Mucosa of descending colon (tissue), 3 donors: ENCODE measurements around the gene CDK11A. TPM values are rescaled to one million over a fixed set of nuclear protein-coding genes. Genes with fewer than 3 reads are reported as not detected.
"Not testable (repeated sequence)": the region's sequence is repeated elsewhere in the genome, so short reads cannot be mapped to it uniquely, and the experiment has no call there.

Source experiments
- ATAC-seq: fragments of 200-7000 bp; cut with Tn5 transposase; one replicate; pipeline ENCODE4 v1.9.1; 2020; ENCODE audit warnings: mild to moderate bottlenecking, moderate library complexity
- DNase-seq, 3 donors: peaks; one replicate each; pipeline ENCODE4 v3.0.0-alpha.2; 2020
- H3K36me3 ChIP-seq: fragments of 200-600 bp; one replicate; pipeline ENCODE4 v1.8.0; 2021; ENCODE audit warnings: low read depth, mild to moderate bottlenecking
- H3K4me1 ChIP-seq: fragments of 200-600 bp; one replicate; pipeline ENCODE4 v1.8.0; 2021; ENCODE audit warnings: low read depth, mild to moderate bottlenecking
- H3K4me3 ChIP-seq: fragments of 200-600 bp; one replicate; pipeline ENCODE4 v1.8.0; 2021; ENCODE audit warnings: mild to moderate bottlenecking
- H3K9me3 ChIP-seq: fragments of 200-600 bp; one replicate; pipeline ENCODE4 v1.8.0; 2021; ENCODE audit warnings: mild to moderate bottlenecking
- intact Hi-C, 2 donors: fragments of 100-400 bp; cut with DNase I in 1 of 2; cut with micrococcal nuclease in 1 of 2; formaldehyde crosslinking; loops; one replicate each; pipeline versions ENCODE4 v1.11.0 to v1.11.1; 2022; cut with DNase I, micrococcal nuclease
- total RNA-seq, 3 donors: library from RNA; stranded (reverse); fragmentation: NEBNext Ultra II Directional in 2 of 3; extraction: Animal tissue kit (Norgen Biotek cat#: 25700) in 2 of 3; gene quantifications; one replicate each; pipeline versions ENCODE4 v1.2.1 to v1.2.4, GENCODE V29; 2021 to 2023
- TF ChIP-seq, protein P1 (sequence below): fragments of 200-600 bp; IDR thresholded peaks from one replicate; pipeline ENCODE4 v1.8.0; 2022; ENCODE audit warnings: antibody characterized with exemption, mild to moderate bottlenecking
- donor health status: DM: no; HTN: no; CAD: no; lungs with moderate emphysema.
- donor health status: DM: no; HTN: no; CAD: no.
- donor health status: DM: no; HTN: yes; CAD: no.

CDK11A gene
- total RNA-seq, 3 donors from 2014 or later = 67.1 to 91.0 (median 83.5) TPM

GRCh38 chr1:1721201-1721600 lies 3.0 kb downstream of the CDK11A start:
- H3K4me3 ChIP-seq = no peak overlapping the region
- DNase-seq = peak in 1 of 3 donors; percentile 27

GRCh38 chr1:1715109-1715883 lies 8.9 kb downstream of the CDK11A start:
- intact Hi-C loops, H3K4me1 ChIP-seq, H3K4me3 ChIP-seq, H3K9me3 ChIP-seq, H3K36me3 ChIP-seq: not testable (repeated sequence)
- DNase-seq (peak; percentile 83 to 86 (median 83)), ATAC-seq (peak; percentile 98)

More at GRCh38 chr1:1721201-1721600, 3.0 kb downstream of the CDK11A start:
- TF ChIP-seq, protein P1, sequence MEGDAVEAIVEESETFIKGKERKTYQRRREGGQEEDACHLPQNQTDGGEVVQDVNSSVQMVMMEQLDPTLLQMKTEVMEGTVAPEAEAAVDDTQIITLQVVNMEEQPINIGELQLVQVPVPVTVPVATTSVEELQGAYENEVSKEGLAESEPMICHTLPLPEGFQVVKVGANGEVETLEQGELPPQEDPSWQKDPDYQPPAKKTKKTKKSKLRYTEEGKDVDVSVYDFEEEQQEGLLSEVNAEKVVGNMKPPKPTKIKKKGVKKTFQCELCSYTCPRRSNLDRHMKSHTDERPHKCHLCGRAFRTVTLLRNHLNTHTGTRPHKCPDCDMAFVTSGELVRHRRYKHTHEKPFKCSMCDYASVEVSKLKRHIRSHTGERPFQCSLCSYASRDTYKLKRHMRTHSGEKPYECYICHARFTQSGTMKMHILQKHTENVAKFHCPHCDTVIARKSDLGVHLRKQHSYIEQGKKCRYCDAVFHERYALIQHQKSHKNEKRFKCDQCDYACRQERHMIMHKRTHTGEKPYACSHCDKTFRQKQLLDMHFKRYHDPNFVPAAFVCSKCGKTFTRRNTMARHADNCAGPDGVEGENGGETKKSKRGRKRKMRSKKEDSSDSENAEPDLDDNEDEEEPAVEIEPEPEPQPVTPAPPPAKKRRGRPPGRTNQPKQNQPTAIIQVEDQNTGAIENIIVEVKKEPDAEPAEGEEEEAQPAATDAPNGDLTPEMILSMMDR = no peak
- Histone ChIP-seq H3K9me3 (no peaks in the 10 kb centered on the region), H3K36me3 (peaks cover 2% of the 10 kb centered on the region), H3K4me1 (peaks cover 6% of the 10 kb centered on the region)
- intact Hi-C loops = no loop called here
- peak; percentile 33 for ATAC-seq

DNA sequence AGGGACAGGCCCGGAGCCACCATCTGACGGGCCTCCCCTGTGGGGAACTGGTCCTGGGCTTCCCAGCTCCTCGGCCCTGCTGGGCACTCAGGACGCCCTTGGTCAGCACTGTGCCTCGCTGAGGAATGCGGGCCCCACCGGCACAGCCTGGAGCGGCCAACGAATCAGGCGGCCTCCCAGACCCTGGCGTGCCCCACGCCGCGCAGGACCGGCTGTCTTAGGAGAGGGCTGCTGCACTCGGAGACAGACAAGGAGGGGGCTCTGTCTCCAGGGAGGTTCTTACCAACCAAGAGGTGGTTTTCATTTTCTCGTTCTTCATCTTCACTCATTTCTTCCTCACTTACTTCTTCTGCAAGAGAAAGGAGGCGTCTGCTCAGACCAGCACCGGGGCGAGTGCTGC lies 16.3 kb downstream of the CDK11A start:
- H3K4me3 ChIP-seq, ATAC-seq, H3K36me3 ChIP-seq, intact Hi-C loops, H3K9me3 ChIP-seq, H3K4me1 ChIP-seq: not testable (repeated sequence)
- peak in 2 of 3 donors; percentile 8 to 19 for DNase-seq

DNA sequence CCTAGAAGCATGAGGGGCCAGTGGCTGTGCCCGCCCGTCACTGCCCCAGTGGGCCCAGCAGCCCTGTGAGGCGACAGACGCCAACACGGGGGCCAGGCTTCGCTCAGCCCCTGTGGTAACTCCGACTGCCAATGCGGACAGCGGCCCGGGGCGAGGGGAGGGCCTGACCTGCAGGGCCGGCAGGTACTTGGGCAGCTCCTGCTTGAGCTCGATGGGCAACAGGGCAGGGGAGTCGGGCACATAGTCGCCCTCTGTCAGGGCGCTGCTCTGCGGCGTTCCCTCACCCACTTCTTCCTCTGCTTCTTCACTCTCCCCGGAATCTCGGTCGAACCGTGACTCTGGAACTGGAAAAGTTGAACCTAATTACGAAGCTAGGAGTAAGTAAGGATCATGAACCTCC lies 16.9 kb downstream of the CDK11A start:
- intact Hi-C loops, ATAC-seq: not testable (repeated sequence)
- DNase-seq = peak in 2 of 3 donors; percentile 11 to 29

DNA sequence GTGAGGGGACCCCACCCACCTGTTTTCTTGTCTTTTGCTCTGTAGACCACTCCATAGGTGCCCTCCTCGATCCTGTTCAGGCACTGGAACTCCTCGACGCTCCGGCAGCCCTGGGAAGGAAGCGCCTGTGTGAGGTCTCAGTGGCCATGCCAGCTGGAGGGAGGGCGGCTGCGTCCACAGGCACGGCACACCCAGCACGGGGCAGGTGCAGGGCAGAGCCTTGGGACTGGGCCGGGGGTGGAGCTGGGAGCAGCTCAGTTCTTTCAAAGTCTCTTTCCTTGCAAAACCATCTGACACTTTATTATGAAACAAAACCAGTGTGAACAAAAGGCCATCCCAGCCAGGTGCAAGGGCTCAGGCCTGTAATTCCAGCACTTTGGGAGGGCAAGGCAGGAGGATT lies 18.5 kb downstream of the CDK11A start:
- intact Hi-C loops = not testable (repeated sequence)

More for the DNA sequence above, 16.9 kb downstream of the CDK11A start:
- not testable (repeated sequence) for H3K4me3 ChIP-seq, H3K9me3 ChIP-seq, H3K4me1 ChIP-seq, H3K36me3 ChIP-seq

GRCh38 chr1:1704284-1704957 lies 19.7 kb downstream of the CDK11A start:
- H3K36me3 ChIP-seq, H3K4me3 ChIP-seq, H3K4me1 ChIP-seq, intact Hi-C loops, H3K9me3 ChIP-seq, ATAC-seq: not testable (repeated sequence)
- DNase-seq = peak in 2 of 3 donors; percentile 33 to 34

More for the DNA sequence above, 18.5 kb downstream of the CDK11A start:
- H3K36me3 ChIP-seq, H3K9me3 ChIP-seq, H3K4me3 ChIP-seq, H3K4me1 ChIP-seq: not testable (repeated sequence)
- ATAC-seq = peak; percentile 51
- peak in 2 of 3 donors; percentile 25 to 46 for DNase-seq

DNA sequence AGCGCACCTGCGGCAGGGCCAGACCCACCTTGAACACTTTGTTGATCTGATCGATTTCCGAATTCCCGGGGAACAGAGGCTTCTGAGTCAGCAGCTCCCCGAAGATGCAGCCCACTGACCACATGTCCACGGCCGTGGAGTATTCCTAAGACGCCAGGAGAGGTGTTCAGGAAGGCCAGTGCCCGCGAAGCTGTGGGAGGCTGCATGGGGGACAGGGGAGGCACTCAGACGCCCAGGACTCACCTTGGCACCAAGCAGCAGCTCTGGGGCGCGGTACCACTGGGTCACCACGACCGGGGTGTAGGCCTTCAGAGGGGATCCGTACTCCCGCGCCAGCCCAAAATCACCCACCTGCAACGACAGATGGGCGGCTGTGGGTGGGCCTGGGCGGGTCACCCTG lies 20.4 kb downstream of the CDK11A start:
- Histone ChIP-seq H3K4me1 (peaks cover 4% of the 10 kb centered on the region), H3K4me3 (no peak overlapping the region), H3K9me3 (no peaks in the 10 kb centered on the region), H3K36me3 (peaks cover 4% of the 10 kb centered on the region)
- intact Hi-C loops = no loop called here
- DNase-seq = peak in 2 of 3 donors; percentile 24 to 51
- TF ChIP-seq, protein P1 = no peak
- ATAC-seq = no peak

DNA sequence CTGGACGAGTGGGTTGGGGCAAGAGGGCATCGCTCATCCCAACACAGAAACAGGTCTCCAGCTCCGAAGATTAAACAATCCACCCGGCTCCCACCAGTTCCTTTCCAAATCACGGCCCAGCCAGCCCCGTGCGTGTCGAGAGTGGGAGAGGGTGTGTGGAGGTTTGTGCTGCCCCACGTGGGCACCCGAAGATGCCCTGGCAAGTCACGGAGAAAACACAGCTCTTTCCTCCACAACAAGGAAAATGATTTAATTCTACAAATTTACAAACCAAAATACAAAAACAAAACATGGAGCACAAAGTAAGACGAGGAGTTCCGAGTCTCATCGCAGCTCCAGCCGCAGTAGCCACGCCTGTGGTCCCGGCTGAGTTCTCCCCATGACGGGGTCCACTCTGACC lies 21.7 kb downstream of the CDK11A start:
- H3K9me3 ChIP-seq, ATAC-seq, intact Hi-C loops, H3K4me1 ChIP-seq, H3K4me3 ChIP-seq, H3K36me3 ChIP-seq: not testable (repeated sequence)
- DNase-seq = peak in 1 of 3 donors; percentile 21

GRCh38 chr1:1700557-1700956 lies 23.6 kb downstream of the CDK11A start:
- intact Hi-C loops, DNase-seq, H3K4me3 ChIP-seq, H3K36me3 ChIP-seq, H3K4me1 ChIP-seq, H3K9me3 ChIP-seq: not testable (repeated sequence)
- peak; percentile 12 for ATAC-seq

- intact Hi-C loops, H3K36me3 ChIP-seq, H3K4me3 ChIP-seq, DNase-seq, H3K4me1 ChIP-seq, H3K9me3 ChIP-seq: not testable (repeated sequence)
- peak; percentile 6 for ATAC-seq
Measured at GRCh38 chr1:1700067-1700466, 24.1 kb downstream of the CDK11A start.

- not testable (repeated sequence) for H3K4me1 ChIP-seq, H3K9me3 ChIP-seq, ATAC-seq, H3K4me3 ChIP-seq, H3K36me3 ChIP-seq
- peak in 1 of 3 donors; percentile 22 for DNase-seq
- intact Hi-C loops = loop anchor here in 1 of 2 donors (10.0 kb wide), 1 partner anchor 216 kb away; the partner anchor contains the start of genes CALML6 and TMEM52
Measured at GRCh38 chr1:1699061-1699460, 25.1 kb downstream of the CDK11A start.
